Adrenal gland (tissue), 5 donors: ENCODE measurements around the gene EFTUD2.

Source experiments
- CTCF ChIP-seq, 6 experiments: fragments of 450-650 bp in 4 of 6; fragments of 200-600 bp in 2 of 6; sonication (generic) in 1 of 6; IDR thresholded peaks; 1 replicate in 5 of 6; 2 replicates in 1 of 6; pipeline versions ENCODE4 v1.5.1 to v1.8.0; 2016 to 2021; ENCODE audit warnings: antibody characterized with exemption in 6 of 6, mild to moderate bottlenecking in 2 of 6, moderate library complexity in 1 of 6
- POLR2A ChIP-seq, 2 donors: fragments of 450-650 bp; IDR thresholded peaks; one replicate each; pipeline ENCODE4 v1.6.1; 2017; ENCODE audit warnings: antibody characterized with exemption in 2 of 2, mild to moderate bottlenecking in 2 of 2, moderate library complexity in 1 of 2
- donor health status: DM: no; HTN: no; CAD: no.

DNA sequence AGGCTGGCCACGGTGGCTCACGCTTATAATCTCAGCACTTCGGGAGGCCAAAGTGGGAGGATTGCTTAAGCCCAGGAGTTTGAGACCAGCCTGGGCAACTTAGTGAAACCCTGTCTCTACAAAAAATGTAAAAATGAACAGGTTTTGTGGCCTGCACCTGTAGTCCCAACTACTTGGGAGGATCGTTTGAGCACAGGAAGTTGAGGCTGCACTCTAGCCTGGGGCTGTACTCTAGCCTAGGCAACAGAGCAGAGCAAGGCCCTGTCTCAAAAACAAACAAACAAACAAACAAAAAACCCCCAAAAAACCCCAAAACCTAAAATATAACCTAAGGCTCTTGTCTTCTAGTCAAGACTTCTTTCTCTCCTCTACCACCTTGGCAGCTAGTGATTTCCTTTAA, 59.0 kb downstream of the EFTUD2 start:
- TF ChIP-seq CTCF (IDR thresholded peaks at IDR 0.05) = no peak
- TF ChIP-seq POLR2A (IDR thresholded peaks at IDR 0.05) = no peak
